HG03060 (cell line): Measurements from ENCODE around the gene GOSR2.
"Not testable (repeated sequence)": the region's sequence is repeated elsewhere in the genome, so short reads cannot be mapped to it uniquely, and the experiment has no call there.

Experiments used
- ATAC-seq: cut with Tn5 transposase; IDR thresholded peaks from one replicate; pipeline ENCODE4 v1.9.1; 2021; ENCODE audit warnings: low read depth, moderate number of reproducible peaks; ENCODE audit not compliant: unreplicated experiment

Gene GOSR2

GRCh38 chr17:46984892-46985291 is 61.9 kb downstream of the GOSR2 start:
- no peak for ATAC-seq

DNA sequence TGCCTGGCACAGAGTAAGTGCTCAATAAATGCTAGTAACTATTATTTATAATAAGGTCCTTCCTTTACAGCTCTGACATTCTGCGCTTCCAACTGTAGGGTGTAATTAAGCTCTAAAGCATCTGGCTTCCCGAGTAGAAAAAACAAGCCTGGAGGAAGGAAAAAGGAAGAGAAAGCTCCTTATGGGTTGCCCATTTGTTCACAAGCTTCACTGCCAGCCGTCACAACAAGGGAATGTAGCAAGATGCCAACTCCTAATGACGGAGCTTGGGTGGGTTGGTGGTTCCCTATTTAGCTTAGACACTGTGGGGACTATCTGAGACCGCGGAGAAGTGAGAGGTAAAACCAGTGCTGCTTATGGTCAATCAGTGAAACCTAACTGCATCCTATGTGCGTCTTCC is 63.4 kb downstream of the GOSR2 start:
- ATAC-seq: no peak

GRCh38 chr17:46987927-46988326 is 65.0 kb downstream of the GOSR2 start:
- not testable (repeated sequence) for ATAC-seq

- no peak for ATAC-seq
Observed at GRCh38 chr17:46989637-46990431, 66.9 kb downstream of the GOSR2 start.

- ATAC-seq: no peak
Observed at GRCh38 chr17:46991617-46992016, 68.7 kb downstream of the GOSR2 start.
